Caco-2 (cell line): ENCODE data around the gene TBPL1. TPM values are rescaled to one million over a fixed set of nuclear protein-coding genes. Genes with fewer than 3 reads are reported as not detected.

Experiments
- BruUV-seq: library from RNA; stranded (reverse); fragments of 400-500 nt; replicated peaks from 2 replicates; lab custom pipeline; 2021; lab: Mats Ljungman, UMichigan
- CTCF ChIA-PET: fragments of 300-600 bp; sonication (Branson Sonifier 250); formaldehyde crosslinking; loops from one replicate; lab custom pipeline; 2022; ENCODE audit warnings: antibody characterized with exemption; lab: Charles Lee
- POLR2A ChIA-PET: fragments of 300-600 bp; sonication (Branson Sonifier 250); formaldehyde crosslinking; loops from one replicate; lab custom pipeline; 2022; ENCODE audit warnings: antibody characterized with exemption; lab: Charles Lee
- DNase-seq, 2 experiments: peaks; one replicate each; pipeline versions ENCODE4 v3.0.0 to v3.0.0-alpha.2; 2020 to 2022
- H3K27me3 ChIP-seq: replicated peaks from 2 replicates; pipeline ENCODE4 v1.6.0; 2011; ENCODE audit warnings: low read length; ENCODE audit not compliant: control insufficient read depth, insufficient read depth
- H3K36me3 ChIP-seq: 2 replicates; pipeline ENCODE4 v1.5.1; 2011; ENCODE audit warnings: low read length; ENCODE audit not compliant: control insufficient read depth, insufficient read depth
- H3K4me1 ChIP-seq: fragments of 250-450 bp; sonication (Bioruptor Pico); 2 replicates; pipeline ENCODE4 v1.5.1; 2020; ENCODE audit warnings: mild to moderate bottlenecking
- H3K4me3 ChIP-seq: 2 replicates; pipeline ENCODE4 v1.5.1; 2011; ENCODE audit warnings: low read depth, mild to moderate bottlenecking, control low read depth, low read length
- H3K9me3 ChIP-seq: fragments of 250-450 bp; sonication (Bioruptor Pico); 2 replicates; pipeline ENCODE4 v1.5.1; 2020; ENCODE audit warnings: mild to moderate bottlenecking, moderate library complexity
- H3K27ac Mint-ChIP-seq: one replicate; pipeline ENCODE4 v1.8.0; 2022; ENCODE audit warnings: mixed read lengths; ENCODE audit not compliant: unreplicated experiment
- H3K27me3 Mint-ChIP-seq: one replicate; pipeline ENCODE4 v1.8.0; 2022; ENCODE audit warnings: mixed read lengths; ENCODE audit not compliant: insufficient read depth, unreplicated experiment
- H3K36me3 Mint-ChIP-seq: one replicate; pipeline ENCODE4 v1.8.0; 2022; ENCODE audit warnings: mild to moderate bottlenecking, mixed read lengths; ENCODE audit not compliant: insufficient read depth, unreplicated experiment
- H3K4me1 Mint-ChIP-seq: one replicate; pipeline ENCODE4 v1.8.0; 2022; ENCODE audit warnings: low read depth, mixed read lengths; ENCODE audit not compliant: unreplicated experiment
- H3K4me3 Mint-ChIP-seq: one replicate; pipeline ENCODE4 v1.8.0; 2022; ENCODE audit warnings: mild to moderate bottlenecking, moderate library complexity, mixed read lengths; ENCODE audit not compliant: unreplicated experiment
- H3K9me3 Mint-ChIP-seq: one replicate; pipeline ENCODE4 v1.8.0; 2022; ENCODE audit warnings: mixed read lengths; ENCODE audit not compliant: unreplicated experiment
- CTCF ChIP-seq, 2 experiments: fragments of 200-600 bp in 1 of 2; IDR thresholded peaks; 1 replicate in 1 of 2; 2 replicates in 1 of 2; pipeline versions ENCODE4 v1.5.1 to v1.8.0; 2011 to 2022; ENCODE audit warnings: antibody characterized with exemption in 1 of 2, control low read depth in 1 of 2, inconsistent platforms in 1 of 2, low read depth in 1 of 2, low read length in 1 of 2, mild to moderate bottlenecking in 1 of 2, moderate library complexity in 1 of 2; ENCODE audit not compliant: insufficient read depth in 1 of 2, severe bottlenecking in 1 of 2, unreplicated experiment in 1 of 2
- intact Hi-C: fragments of 100-400 bp; cut with micrococcal nuclease; formaldehyde crosslinking; loops from one replicate; pipeline ENCODE4 v1.10.0; 2022; ENCODE audit not compliant: unreplicated experiment
- total RNA-seq: library from RNA; stranded (reverse); gene quantifications from 2 replicates; pipeline ENCODE4 v1.2.3, GENCODE V29; 2022

The TBPL1 gene
- total RNA-seq, 1 experiment from 2014 or later, result 19.3 TPM

- intact Hi-C loops, result no loop called here
- Mint-ChIP-seq H3K4me1 (no peaks in the 10 kb centered on the region), H3K9me3 (no peaks in the 10 kb centered on the region), H3K27ac (no peak overlapping the region), H3K27me3 (no peaks in the 10 kb centered on the region), H3K36me3 (no peaks in the 10 kb centered on the region), H3K4me3 (no peak overlapping the region)
- POLR2A ChIA-PET, result no interaction called here
- no TSS peak for BruUV-seq
- Histone ChIP-seq H3K4me1 (peaks cover 15% of the 10 kb centered on the region; the same call in 1 of the 2 replicates), H3K9me3 (no peaks in the 10 kb centered on the region), H3K36me3 (no peaks in the 10 kb centered on the region), H3K27me3 (no peaks in the 10 kb centered on the region), H3K4me3 (no peak overlapping the region)
- no peak for DNase-seq
- CTCF ChIA-PET, result interaction anchor here (1.4 kb wide), 1 partner anchor 67 kb away, joined by 8 read pairs; no protein-coding TSS in a partner anchor
- no peak for TF ChIP-seq CTCF (IDR thresholded peaks at IDR 0.05; ENCODE audit: insufficient read depth in 1 of 2, low read depth in 1 of 2, low read length in 1 of 2, severe bottlenecking in 1 of 2, unreplicated experiment in 1 of 2)
Measured at GRCh38 chr6:133997267-133997666, 44.2 kb downstream of the TBPL1 start.

GRCh38 chr6:133999305-133999704 lies 46.3 kb downstream of the TBPL1 start:
- Mint-ChIP-seq H3K4me3 (no peak overlapping the region), H3K9me3 (no peaks in the 10 kb centered on the region), H3K27ac (no peak overlapping the region), H3K27me3 (no peaks in the 10 kb centered on the region), H3K4me1 (no peaks in the 10 kb centered on the region), H3K36me3 (no peaks in the 10 kb centered on the region)
- H3K4me3 ChIP-seq, result no peak overlapping the region
- DNase-seq, result no peak
- no TSS peak for BruUV-seq
- no peaks in the 10 kb centered on the region for H3K36me3 ChIP-seq
- intact Hi-C loops, result no loop called here
- POLR2A ChIA-PET, result no interaction called here
- no peaks in the 10 kb centered on the region for H3K27me3 ChIP-seq
- H3K4me1 ChIP-seq, result peaks cover 15% of the 10 kb centered on the region; the same call in 1 of the 2 replicates
- CTCF ChIA-PET, result no interaction called here
- no peaks in the 10 kb centered on the region for H3K9me3 ChIP-seq
- no peak for TF ChIP-seq CTCF (IDR thresholded peaks at IDR 0.05; ENCODE audit: insufficient read depth in 1 of 2, low read depth in 1 of 2, low read length in 1 of 2, severe bottlenecking in 1 of 2, unreplicated experiment in 1 of 2)

GRCh38 chr6:134000443-134000842 lies 47.4 kb downstream of the TBPL1 start:
- intact Hi-C loops, result no loop called here
- Mint-ChIP-seq H3K27me3 (no peaks in the 10 kb centered on the region), H3K27ac (no peak overlapping the region), H3K4me1 (no peaks in the 10 kb centered on the region), H3K9me3 (no peaks in the 10 kb centered on the region), H3K4me3 (no peak overlapping the region), H3K36me3 (no peaks in the 10 kb centered on the region)
- Histone ChIP-seq H3K36me3 (no peaks in the 10 kb centered on the region), H3K4me1 (peaks cover 7% of the 10 kb centered on the region; the same call in 1 of the 2 replicates), H3K4me3 (no peak overlapping the region), H3K9me3 (no peaks in the 10 kb centered on the region), H3K27me3 (no peaks in the 10 kb centered on the region)
- TF ChIP-seq CTCF (IDR thresholded peaks at IDR 0.05; ENCODE audit: insufficient read depth in 1 of 2, low read depth in 1 of 2, low read length in 1 of 2, severe bottlenecking in 1 of 2, unreplicated experiment in 1 of 2), result no peak
- no peak for DNase-seq
- POLR2A ChIA-PET, result no interaction called here
- CTCF ChIA-PET, result no interaction called here
- no TSS peak for BruUV-seq
